ENCODE results near the gene HSD17B2. TPM values are rescaled to one million over a fixed set of nuclear protein-coding genes. Genes with fewer than 3 reads are reported as not detected.

The HSD17B2 gene
- total RNA-seq, 1 donor from 2014 or later = 1.2 TPM

DNA sequence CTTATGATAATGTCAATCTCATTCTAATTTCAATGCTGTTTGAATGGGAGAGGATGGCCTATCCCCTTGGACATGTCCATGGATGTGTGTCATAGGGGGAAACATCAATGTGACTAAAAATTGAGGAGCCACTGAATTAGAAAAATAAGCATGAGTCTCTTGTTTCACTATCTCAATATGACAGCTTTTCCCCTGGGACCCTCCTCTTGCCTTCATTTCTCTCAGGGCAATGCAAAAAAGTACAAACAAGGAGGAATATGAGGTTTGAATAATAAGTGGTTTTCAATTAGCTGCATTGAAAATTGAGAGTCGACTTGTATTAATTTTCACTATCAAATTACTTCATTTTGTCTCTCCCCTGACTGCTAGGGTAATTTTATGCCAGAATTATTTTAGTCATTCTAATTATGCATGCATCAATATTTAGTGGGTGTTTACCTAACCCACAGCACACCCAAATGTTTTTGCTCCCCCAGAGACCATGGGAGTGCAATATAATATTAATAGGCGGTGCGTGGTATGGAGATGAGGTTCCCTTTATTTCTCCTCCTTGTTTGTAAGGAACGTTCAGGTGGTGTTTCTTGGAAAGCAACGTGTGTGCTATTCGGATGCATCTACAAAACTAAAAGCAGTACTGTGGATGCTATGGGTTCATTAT, 17.0 kb upstream of the HSD17B2 start:
- Mint-ChIP-seq H3K27me3 (peaks cover 18% of the 10 kb centered on the region), H3K36me3 (ENCODE audit: insufficient read depth) (no peaks in the 10 kb centered on the region), H3K27ac (no peak overlapping the region), H3K9me3 (ENCODE audit: low read depth) (peaks cover 4% of the 10 kb centered on the region), H3K4me1 (ENCODE audit: low read depth) (no peaks in the 10 kb centered on the region), H3K4me3 (ENCODE audit: low read depth) (no peak overlapping the region)
- no peak for DNase-seq (ENCODE audit: low spot score, unreplicated experiment)
- TF ChIP-seq, protein P1, sequence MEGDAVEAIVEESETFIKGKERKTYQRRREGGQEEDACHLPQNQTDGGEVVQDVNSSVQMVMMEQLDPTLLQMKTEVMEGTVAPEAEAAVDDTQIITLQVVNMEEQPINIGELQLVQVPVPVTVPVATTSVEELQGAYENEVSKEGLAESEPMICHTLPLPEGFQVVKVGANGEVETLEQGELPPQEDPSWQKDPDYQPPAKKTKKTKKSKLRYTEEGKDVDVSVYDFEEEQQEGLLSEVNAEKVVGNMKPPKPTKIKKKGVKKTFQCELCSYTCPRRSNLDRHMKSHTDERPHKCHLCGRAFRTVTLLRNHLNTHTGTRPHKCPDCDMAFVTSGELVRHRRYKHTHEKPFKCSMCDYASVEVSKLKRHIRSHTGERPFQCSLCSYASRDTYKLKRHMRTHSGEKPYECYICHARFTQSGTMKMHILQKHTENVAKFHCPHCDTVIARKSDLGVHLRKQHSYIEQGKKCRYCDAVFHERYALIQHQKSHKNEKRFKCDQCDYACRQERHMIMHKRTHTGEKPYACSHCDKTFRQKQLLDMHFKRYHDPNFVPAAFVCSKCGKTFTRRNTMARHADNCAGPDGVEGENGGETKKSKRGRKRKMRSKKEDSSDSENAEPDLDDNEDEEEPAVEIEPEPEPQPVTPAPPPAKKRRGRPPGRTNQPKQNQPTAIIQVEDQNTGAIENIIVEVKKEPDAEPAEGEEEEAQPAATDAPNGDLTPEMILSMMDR (IDR thresholded peaks at IDR 0.05; ENCODE audit: unreplicated experiment) = no peak

DNA sequence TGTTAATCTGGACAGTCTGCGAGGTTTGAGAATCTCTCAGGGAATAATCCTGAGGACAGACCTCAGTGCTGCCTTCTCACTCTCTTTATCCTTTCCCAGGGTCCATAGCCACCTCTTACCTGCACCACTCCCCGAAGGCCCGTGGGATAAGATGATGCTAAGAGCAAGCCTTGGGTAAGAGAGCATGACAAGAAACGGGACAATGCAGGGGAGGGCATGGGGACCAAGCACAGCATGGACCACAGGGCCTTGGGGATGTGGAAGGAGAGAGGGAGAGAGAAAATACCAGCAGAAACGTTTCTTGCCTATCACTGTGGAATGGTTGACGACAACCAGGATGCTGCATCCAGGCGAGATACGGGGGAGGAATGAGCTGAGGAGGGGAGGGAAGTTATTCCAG, 15.5 kb upstream of the HSD17B2 start:
- TF ChIP-seq, protein P1 (IDR thresholded peaks at IDR 0.05; ENCODE audit: unreplicated experiment) = no peak
- H3K4me1 Mint-ChIP-seq (ENCODE audit: low read depth) = no peaks in the 10 kb centered on the region
- peaks cover 27% of the 10 kb centered on the region for H3K27me3 Mint-ChIP-seq
- H3K4me3 Mint-ChIP-seq (ENCODE audit: low read depth) = no peak overlapping the region
- no peak for DNase-seq (ENCODE audit: low spot score, unreplicated experiment)
- H3K9me3 Mint-ChIP-seq (ENCODE audit: low read depth) = peaks cover 11% of the 10 kb centered on the region
- H3K36me3 Mint-ChIP-seq (ENCODE audit: insufficient read depth) = no peaks in the 10 kb centered on the region
- H3K27ac Mint-ChIP-seq = no peak overlapping the region

DNA sequence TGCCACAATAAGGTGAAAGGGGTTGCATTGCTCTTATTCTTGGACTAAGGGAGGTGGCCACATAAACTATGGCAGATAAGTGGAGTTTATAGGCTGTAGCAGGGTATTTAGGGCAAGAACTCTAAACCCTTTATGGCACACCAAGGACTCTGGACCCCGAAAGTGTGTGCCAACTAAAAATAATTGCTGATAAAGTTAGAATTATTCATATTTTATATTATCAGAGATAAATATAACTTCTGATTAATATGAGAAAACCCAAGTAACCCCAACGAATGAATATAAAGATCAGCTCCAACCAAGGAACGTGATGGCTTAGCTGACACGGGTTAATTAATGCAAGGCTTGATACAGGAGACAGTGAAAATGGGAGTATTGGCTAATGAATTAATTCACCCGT, 15.0 kb upstream of the HSD17B2 start:
- H3K9me3 Mint-ChIP-seq (ENCODE audit: low read depth) = peaks cover 8% of the 10 kb centered on the region
- no peak overlapping the region for H3K4me3 Mint-ChIP-seq (ENCODE audit: low read depth)
- TF ChIP-seq, protein P1 (IDR thresholded peaks at IDR 0.05; ENCODE audit: unreplicated experiment) = no peak
- no peaks in the 10 kb centered on the region for H3K36me3 Mint-ChIP-seq (ENCODE audit: insufficient read depth)
- H3K27me3 Mint-ChIP-seq = peaks cover 27% of the 10 kb centered on the region
- H3K27ac Mint-ChIP-seq = no peak overlapping the region
- DNase-seq (ENCODE audit: low spot score, unreplicated experiment) = no peak
- H3K4me1 Mint-ChIP-seq (ENCODE audit: low read depth) = no peaks in the 10 kb centered on the region

DNA sequence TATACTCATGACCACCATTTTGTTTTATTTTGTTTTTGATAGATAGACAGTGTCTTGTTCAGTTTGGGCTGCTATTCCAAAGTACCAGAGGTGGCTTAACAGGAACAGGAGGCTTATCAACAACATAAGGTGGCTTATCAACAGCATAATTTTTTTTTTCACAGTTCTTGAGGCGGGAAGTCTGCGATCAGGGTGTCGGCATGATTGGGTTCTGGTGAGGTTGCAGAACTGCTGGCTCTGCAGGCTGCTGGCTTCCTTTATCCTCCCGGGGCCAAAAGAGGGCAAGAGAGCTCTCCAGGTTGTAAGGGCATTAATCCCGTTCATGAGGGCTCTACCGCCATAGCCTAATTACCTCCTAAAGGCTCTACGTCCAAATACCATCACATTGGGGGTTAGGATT, 11.8 kb upstream of the HSD17B2 start:
- H3K27ac Mint-ChIP-seq = no peak overlapping the region
- no peaks in the 10 kb centered on the region for H3K36me3 Mint-ChIP-seq (ENCODE audit: insufficient read depth)
- no peak overlapping the region for H3K4me3 Mint-ChIP-seq (ENCODE audit: low read depth)
- TF ChIP-seq, protein P1 (IDR thresholded peaks at IDR 0.05; ENCODE audit: unreplicated experiment) = no peak
- peaks cover 28% of the 10 kb centered on the region for H3K27me3 Mint-ChIP-seq
- DNase-seq (ENCODE audit: low spot score, unreplicated experiment) = no peak
- no peaks in the 10 kb centered on the region for H3K4me1 Mint-ChIP-seq (ENCODE audit: low read depth)
- peaks cover 10% of the 10 kb centered on the region for H3K9me3 Mint-ChIP-seq (ENCODE audit: low read depth)

DNA sequence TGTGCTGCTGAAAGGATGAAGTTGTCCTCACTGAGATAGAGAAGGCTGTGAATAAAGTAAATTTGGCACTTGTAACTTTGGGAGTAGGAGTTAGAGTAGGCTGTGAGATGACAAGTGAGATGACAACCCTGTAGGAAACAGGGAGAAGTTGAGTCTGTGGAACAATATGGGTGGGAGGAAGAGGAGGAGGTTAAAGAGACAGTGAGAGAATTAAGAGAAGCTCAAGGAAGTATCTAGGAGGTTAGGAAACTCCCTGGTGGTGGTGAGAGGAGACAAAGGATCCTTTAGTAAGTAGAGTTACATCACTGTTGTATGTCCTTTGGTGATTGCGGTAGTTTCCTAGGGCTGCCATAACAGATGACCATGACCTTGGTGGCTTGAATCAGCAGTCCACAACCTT, 10.7 kb upstream of the HSD17B2 start:
- TF ChIP-seq, protein P1 (IDR thresholded peaks at IDR 0.05; ENCODE audit: unreplicated experiment) = no peak
- Mint-ChIP-seq H3K36me3 (ENCODE audit: insufficient read depth) (no peaks in the 10 kb centered on the region), H3K27me3 (peaks cover 20% of the 10 kb centered on the region), H3K27ac (no peak overlapping the region), H3K9me3 (ENCODE audit: low read depth) (peaks cover 10% of the 10 kb centered on the region), H3K4me1 (ENCODE audit: low read depth) (no peaks in the 10 kb centered on the region), H3K4me3 (ENCODE audit: low read depth) (no peak overlapping the region)
- no peak for DNase-seq (ENCODE audit: low spot score, unreplicated experiment)
